HEK293T (cell line): ENCODE data around the gene PTPN3.
A peak's percentile ranks its signal among the peaks of the same experiment; 100 is the strongest.

ENCODE experiments used
- CTCF ChIA-PET: fragments of 350-600 bp; formaldehyde crosslinking; extraction: SDS; loops from one replicate; lab custom pipeline; 2021; ENCODE audit warnings: antibody characterized with exemption, inconsistent platforms; lab: Yijun Ruan, JAX
- POLR2A ChIA-PET: fragments of 350-600 bp; formaldehyde crosslinking; extraction: SDS; loops from one replicate; lab custom pipeline; 2020; ENCODE audit warnings: antibody characterized with exemption, inconsistent platforms; lab: Yijun Ruan, JAX
- DNase-seq: peaks from one replicate; pipeline ENCODE4 v3.0.0; 2012; ENCODE audit warnings: mixed read lengths; ENCODE audit errors: extremely low spot score
- ARNT ChIP-seq: fragments of 450-650 bp; IDR thresholded peaks from 2 replicates; pipeline ENCODE4 v1.6.1; 2017; ENCODE audit warnings: mild to moderate bottlenecking
- BHLHE40 ChIP-seq: fragments of 450-650 bp; IDR thresholded peaks from 2 replicates; pipeline ENCODE4 v1.6.1; 2016; ENCODE audit warnings: mild to moderate bottlenecking, moderate library complexity, borderline replicate concordance
- CTBP1 ChIP-seq: fragments of 450-650 bp; IDR thresholded peaks from 2 replicates; pipeline ENCODE4 v1.6.1; 2016; ENCODE audit warnings: borderline replicate concordance
- ELF4 ChIP-seq: fragments of 450-650 bp; IDR thresholded peaks from 2 replicates; pipeline ENCODE4 v1.6.1; 2017; ENCODE audit warnings: antibody characterized with exemption
- FOXA1 ChIP-seq: fragments of 450-650 bp; IDR thresholded peaks from 2 replicates; pipeline ENCODE4 v1.6.1; 2016; ENCODE audit warnings: mild to moderate bottlenecking
- FOXK2 ChIP-seq: fragments of 450-650 bp; IDR thresholded peaks from 2 replicates; pipeline ENCODE4 v1.6.1; 2016; ENCODE audit warnings: mild to moderate bottlenecking
- FOXM1 ChIP-seq: fragments of 450-650 bp; IDR thresholded peaks from 2 replicates; pipeline ENCODE4 v1.6.1; 2017; ENCODE audit warnings: mild to moderate bottlenecking, borderline replicate concordance
- HDGF ChIP-seq: fragments of 450-650 bp; IDR thresholded peaks from 2 replicates; pipeline ENCODE4 v1.6.1; 2017; ENCODE audit warnings: antibody characterized with exemption, borderline replicate concordance
- L3MBTL2 ChIP-seq: fragments of 450-650 bp; conservative IDR thresholded peaks from 2 replicates; pipeline ENCODE4 v1.6.1; 2016; ENCODE audit warnings: mild to moderate bottlenecking
- LEF1 ChIP-seq: fragments of 450-650 bp; IDR thresholded peaks from 2 replicates; pipeline ENCODE4 v1.6.1; 2017; ENCODE audit warnings: mild to moderate bottlenecking, borderline replicate concordance
- NFRKB ChIP-seq: fragments of 450-650 bp; IDR thresholded peaks from 2 replicates; pipeline ENCODE4 v1.6.1; 2016; ENCODE audit warnings: mild to moderate bottlenecking, moderate library complexity
- SP1 ChIP-seq: fragments of 450-650 bp; IDR thresholded peaks from 2 replicates; pipeline ENCODE4 v1.6.1; 2017
- SUZ12 ChIP-seq: fragments of 450-650 bp; IDR thresholded peaks from 2 replicates; pipeline ENCODE4 v1.6.1; 2016; ENCODE audit warnings: mild to moderate bottlenecking
- TARDBP ChIP-seq: fragments of 450-650 bp; IDR thresholded peaks from 2 replicates; pipeline ENCODE4 v1.6.1; 2016
- ZNF384 ChIP-seq: fragments of 450-650 bp; IDR thresholded peaks from 2 replicates; pipeline ENCODE4 v1.6.1; 2016
- TF ChIP-seq, protein P1 (sequence below): fragments of 450-650 bp; IDR thresholded peaks from 2 replicates; pipeline ENCODE4 v1.6.1; 2016

The PTPN3 gene

DNA sequence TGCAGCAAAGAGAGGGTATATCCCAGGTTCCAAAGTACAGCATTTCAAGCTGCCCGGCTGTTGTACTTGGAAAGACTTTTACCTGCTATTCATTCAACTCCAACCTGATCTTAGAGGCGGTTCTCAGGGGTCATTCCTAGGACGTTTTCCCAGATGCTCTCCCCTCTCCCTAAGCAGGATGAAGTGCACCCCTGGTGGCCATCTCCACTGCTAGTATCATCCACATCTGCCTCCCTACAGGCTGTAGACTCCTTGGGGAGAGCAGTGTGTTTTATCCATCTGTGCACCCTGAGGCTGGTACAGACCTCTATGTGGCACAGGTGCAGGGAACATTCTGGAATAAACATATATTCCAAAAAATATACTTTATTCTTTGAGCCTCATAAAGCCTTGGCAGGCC lies 56.8 kb downstream of the PTPN3 start:
- DNase-seq = peak; percentile 25
- ChIA-PET POLR2A (no interaction called here), CTCF (interaction anchor here (0.9 to 2.0 kb wide), 8 partner anchors 12 to 84 kb away, joined by 3 to 15 read pairs (median 6); no protein-coding TSS in a partner anchor)
- TF ChIP-seq ARNT = no peak
- TF ChIP-seq NFRKB = no peak
- TF ChIP-seq TARDBP = no peak
- no peak for TF ChIP-seq L3MBTL2
- TF ChIP-seq HDGF = no peak
- TF ChIP-seq BHLHE40 = no peak
- TF ChIP-seq SUZ12 = no peak
- TF ChIP-seq, protein P1, sequence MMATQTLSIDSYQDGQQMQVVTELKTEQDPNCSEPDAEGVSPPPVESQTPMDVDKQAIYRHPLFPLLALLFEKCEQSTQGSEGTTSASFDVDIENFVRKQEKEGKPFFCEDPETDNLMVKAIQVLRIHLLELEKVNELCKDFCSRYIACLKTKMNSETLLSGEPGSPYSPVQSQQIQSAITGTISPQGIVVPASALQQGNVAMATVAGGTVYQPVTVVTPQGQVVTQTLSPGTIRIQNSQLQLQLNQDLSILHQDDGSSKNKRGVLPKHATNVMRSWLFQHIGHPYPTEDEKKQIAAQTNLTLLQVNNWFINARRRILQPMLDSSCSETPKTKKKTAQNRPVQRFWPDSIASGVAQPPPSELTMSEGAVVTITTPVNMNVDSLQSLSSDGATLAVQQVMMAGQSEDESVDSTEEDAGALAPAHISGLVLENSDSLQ = no peak

DNA sequence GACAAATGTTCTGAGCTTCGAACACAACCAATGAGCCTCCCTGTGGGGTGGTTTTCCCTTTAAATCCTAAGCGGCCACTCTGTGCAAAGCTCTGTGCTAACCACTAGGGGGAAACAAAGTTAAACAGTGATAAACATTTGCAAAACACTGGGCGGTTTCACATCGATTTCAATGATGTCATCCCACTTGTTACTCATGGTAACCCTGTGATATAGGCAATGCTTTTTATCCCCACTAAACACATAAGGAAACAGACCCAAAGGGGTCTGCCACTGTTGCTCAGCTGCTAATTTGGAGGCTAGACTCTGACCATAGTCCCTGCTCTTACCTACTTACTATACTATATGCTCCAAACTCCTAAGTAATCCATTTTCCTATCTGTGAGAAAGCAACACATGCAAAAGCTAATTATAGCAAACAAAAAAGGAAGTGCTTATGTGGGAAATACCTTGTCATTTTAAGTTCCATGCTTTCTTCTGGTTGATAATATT lies 57.3 kb downstream of the PTPN3 start:
- ChIA-PET CTCF (interaction anchor here (0.6 to 2.0 kb wide), 14 partner anchors 12 to 242 kb away, joined by 3 to 15 read pairs (median 4); no protein-coding TSS in a partner anchor), POLR2A (interaction anchor here (0.9 to 1.1 kb wide), 2 partner anchors 12 to 29 kb away, joined by 4 read pairs; no protein-coding TSS in a partner anchor)
- peak; percentile 79 for DNase-seq
- TF ChIP-seq NFRKB (no peak), ZNF384 (no peak), ELF4 (no peak), FOXM1 (no peak), FOXA1 (no peak), L3MBTL2 (no peak), SUZ12 (no peak), ARNT (no peak), BHLHE40 (no peak), LEF1 (no peak), SP1 (no peak)
- TF ChIP-seq, protein P1 = no peak

DNA sequence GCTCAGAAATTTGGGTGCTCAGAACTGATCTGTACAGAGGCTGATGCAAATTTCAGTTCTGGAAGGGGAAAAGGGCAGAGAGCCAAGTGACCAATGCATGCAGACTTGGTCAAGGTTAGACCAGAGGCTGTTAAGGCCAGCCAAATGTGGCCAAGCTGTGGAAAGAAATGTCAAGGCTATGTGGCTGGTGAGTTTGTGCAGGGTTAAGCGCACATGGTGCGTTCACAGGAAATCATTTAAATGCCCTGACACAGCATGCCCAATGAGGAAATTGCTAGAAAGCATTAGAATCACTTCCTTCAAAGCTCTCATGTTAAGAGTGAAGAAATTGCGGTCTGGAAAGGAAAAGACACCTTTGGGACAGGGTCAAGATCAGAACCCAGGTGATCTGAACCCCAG lies 58.0 kb downstream of the PTPN3 start:
- DNase-seq = no peak
- CTCF ChIA-PET = interaction anchor here (0.6 to 2.0 kb wide), 12 partner anchors 12 to 242 kb away, joined by 3 to 15 read pairs (median 4); no protein-coding TSS in a partner anchor
- POLR2A ChIA-PET = interaction anchor here (0.9 to 1.1 kb wide), 2 partner anchors 12 to 30 kb away, joined by 4 read pairs; no protein-coding TSS in a partner anchor
- TF ChIP-seq HDGF (no peak), ELF4 (no peak), ZNF384 (no peak), FOXA1 (no peak), NFRKB (no peak), SUZ12 (no peak), LEF1 (no peak)

GRCh38 chr9:109439378-109440116 lies 58.6 kb downstream of the PTPN3 start:
- POLR2A ChIA-PET = no interaction called here
- no peak for DNase-seq
- no peak for TF ChIP-seq CTBP1
- no peak for TF ChIP-seq NFRKB
- TF ChIP-seq TARDBP = no peak
- no peak for TF ChIP-seq ZNF384
- TF ChIP-seq FOXK2 = no peak
- TF ChIP-seq HDGF = no peak
- TF ChIP-seq ARNT = no peak
- no peak for TF ChIP-seq L3MBTL2
- no peak for TF ChIP-seq FOXM1
- TF ChIP-seq, protein P1 = no peak
- CTCF ChIA-PET = interaction anchor here (1.6 to 2.0 kb wide), 2 partner anchors 11 to 14 kb away, joined by 6 to 7 read pairs; no protein-coding TSS in a partner anchor

GRCh38 chr9:109437286-109437685 lies 60.8 kb downstream of the PTPN3 start:
- no peak for TF ChIP-seq FOXA1
- no peak for TF ChIP-seq L3MBTL2
- no peak for TF ChIP-seq ELF4
- TF ChIP-seq BHLHE40 = no peak
- TF ChIP-seq ARNT = no peak
- no peak for TF ChIP-seq FOXK2
- no peak for TF ChIP-seq ZNF384
- TF ChIP-seq HDGF = no peak
- no peak for TF ChIP-seq CTBP1
- no peak for TF ChIP-seq NFRKB
- no peak for DNase-seq
- POLR2A ChIA-PET = no interaction called here
- CTCF ChIA-PET = interaction anchor here (1.1 kb wide), 1 partner anchor 9 kb away, joined by 3 read pairs; no protein-coding TSS in a partner anchor

GRCh38 chr9:109436071-109436470 lies 62.0 kb downstream of the PTPN3 start:
- POLR2A ChIA-PET = no interaction called here
- CTCF ChIA-PET = no interaction called here
- DNase-seq = no peak
- TF ChIP-seq BHLHE40 (no peak), ZNF384 (no peak), ELF4 (no peak), L3MBTL2 (no peak), TARDBP (no peak), FOXM1 (no peak), SUZ12 (no peak)
